Keratinocyte (primary cell): ENCODE data around the gene SPG11. TPM values are rescaled to one million over a fixed set of nuclear protein-coding genes. Genes with fewer than 3 reads are reported as not detected.

Experiments used
- DNase-seq: peaks from one replicate; pipeline ENCODE4 v3.0.0-alpha.2; 2011; ENCODE audit warnings: low read depth, missing footprints, low spot score
- FAIRE-seq: peaks from 2 replicates; lab custom pipeline; 2011; peaks lifted over from hg19 to GRCh38; lab: Jason Lieb, UNC
- H2AFZ ChIP-seq: 2 replicates; pipeline ENCODE4 v1.6.0; 2012; ENCODE audit warnings: low read length, control low read depth, inconsistent platforms; ENCODE audit not compliant: control insufficient read depth
- H3K27ac ChIP-seq: 2 replicates; pipeline ENCODE4 v1.5.1; 2011; ENCODE audit warnings: low read length; ENCODE audit not compliant: control insufficient read depth, insufficient read depth
- H3K27me3 ChIP-seq: 3 replicates; pipeline ENCODE4 v1.6.0; 2011; ENCODE audit warnings: low read length; ENCODE audit not compliant: control insufficient read depth, insufficient read depth; ENCODE audit errors: extremely low read depth
- H3K36me3 ChIP-seq, 2 experiments: 2 replicates in 1 of 2; 3 replicates in 1 of 2; pipeline ENCODE4 v1.5.1; 2011; ENCODE audit warnings: low read length in 2 of 2, mild to moderate bottlenecking in 1 of 2; ENCODE audit not compliant: control insufficient read depth in 2 of 2, insufficient read depth in 2 of 2; ENCODE audit errors: extremely low read depth in 1 of 2
- H3K4me1 ChIP-seq: 3 replicates; pipeline ENCODE4 v1.5.1; 2011; ENCODE audit warnings: low read length; ENCODE audit not compliant: control insufficient read depth, insufficient read depth; ENCODE audit errors: extremely low read depth
- H3K4me2 ChIP-seq: 3 replicates; pipeline ENCODE4 v1.6.0; 2011; ENCODE audit warnings: low read depth, low read length; ENCODE audit not compliant: control insufficient read depth, insufficient read depth; ENCODE audit errors: extremely low read depth
- H3K4me3 ChIP-seq, 3 experiments: fragments of 200-600 bp in 1 of 3; sonication (generic) in 1 of 3; 2 replicates in 2 of 3; 3 replicates in 1 of 3; pipeline ENCODE4 v1.5.1; 2011 to 2016; ENCODE audit warnings: low read length in 3 of 3, mild to moderate bottlenecking in 3 of 3, control low read depth in 2 of 3, inconsistent platforms in 1 of 3, low read depth in 1 of 3, mixed read lengths in 1 of 3, mixed run types in 1 of 3, moderate library complexity in 1 of 3; ENCODE audit not compliant: control insufficient read depth in 2 of 3, insufficient read depth in 2 of 3; ENCODE audit errors: extremely low read depth in 1 of 3
- H3K79me2 ChIP-seq: 2 replicates; pipeline ENCODE4 v1.6.0; 2012; ENCODE audit warnings: low read length; ENCODE audit not compliant: control insufficient read depth, insufficient read depth
- H3K9ac ChIP-seq: 3 replicates; pipeline ENCODE4 v1.6.0; 2011; ENCODE audit warnings: low read length; ENCODE audit not compliant: control insufficient read depth, insufficient read depth; ENCODE audit errors: extremely low read depth
- H3K9me1 ChIP-seq: 3 replicates; pipeline ENCODE4 v1.6.0; 2011; ENCODE audit warnings: low read length; ENCODE audit not compliant: control insufficient read depth, insufficient read depth; ENCODE audit errors: extremely low read depth
- H3K9me3 ChIP-seq: 2 replicates; pipeline ENCODE4 v1.5.1; 2012; ENCODE audit warnings: low read depth, low read length; ENCODE audit not compliant: control insufficient read depth
- H4K20me1 ChIP-seq: 3 replicates; pipeline ENCODE4 v1.6.0; 2011; ENCODE audit warnings: low read length; ENCODE audit not compliant: control insufficient read depth, insufficient read depth; ENCODE audit errors: extremely low read depth
- EZH2 ChIP-seq: IDR thresholded peaks from one replicate; pipeline ENCODE4 v1.6.1; 2012; ENCODE audit warnings: inconsistent platforms, mild to moderate bottlenecking, low read length, moderate library complexity
- dilution Hi-C: fragments of 300-500 bp; cut with MboI; formaldehyde crosslinking; loops from one replicate; pipeline ENCODE4 v1.7.0; 2020; ENCODE audit warnings: low sequenced_read_pairs; ENCODE audit not compliant: extremely low pct_ligation_motif_present
- polyA plus RNA-seq, 5 experiments: library from polyadenylated mRNA; depleted of rRNA in 3 of 5; stranded (reverse) in 3 of 5; stranded (forward) in 1 of 5; unstranded in 1 of 5; fragments of >200 nt; gene quantifications; 1 replicate in 1 of 5; 2 replicates in 3 of 5; 3 replicates in 1 of 5; pipeline versions ENCODE4 v1.2.1 to v1.2.3, GENCODE V29; 2011 to 2012; ENCODE audit warnings: missing spikeins in 2 of 5, low read depth in 1 of 5, low replicate concordance in 1 of 5
- TF ChIP-seq, protein P1 (sequence below), 3 experiments: IDR thresholded peaks in 1 of 3; conservative IDR thresholded peaks in 1 of 3; optimal IDR thresholded peaks in 1 of 3; 2 replicates in 2 of 3; 3 replicates in 1 of 3; pipeline versions ENCODE3 to v1.5.1; 2011; ENCODE audit warnings: low read length in 3 of 3, mild to moderate bottlenecking in 3 of 3, moderate library complexity in 2 of 3, control low read depth in 1 of 3, inconsistent platforms in 1 of 3; ENCODE audit not compliant: insufficient read depth in 2 of 3; ENCODE audit errors: extremely low read depth in 1 of 3

Gene SPG11
- polyA plus RNA-seq, 1 donor (not counting 4 experiments of a cell fraction or from before 2014, with no cell fraction given), result 41.5 TPM

DNA sequence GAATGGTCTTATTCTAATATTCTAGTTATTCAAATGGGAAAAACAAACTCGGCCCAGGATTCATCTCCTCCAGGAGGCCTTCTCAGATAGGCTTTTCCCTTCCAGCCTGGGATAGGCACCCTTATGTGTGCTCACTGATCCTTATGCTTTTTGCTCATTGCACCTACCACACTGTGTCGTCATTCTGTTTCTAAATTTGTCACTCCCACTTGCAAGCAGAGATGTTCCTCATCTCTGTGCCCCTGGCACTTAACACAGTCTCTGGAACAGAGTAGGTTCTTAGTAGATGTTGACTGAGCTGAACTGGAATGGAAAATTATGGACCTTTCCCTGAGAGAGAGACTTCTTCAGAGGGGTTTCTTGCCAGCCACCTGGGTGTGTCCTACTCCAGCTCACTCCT is 18.7 kb upstream of the SPG11 start:
- DNase-seq (no peak), FAIRE-seq (no peak)
- H3K79me2 ChIP-seq, result no peaks in the 10 kb centered on the region
- no peaks in the 10 kb centered on the region for H3K9me3 ChIP-seq
- H3K27ac ChIP-seq, result no peak overlapping the region
- H3K27me3 ChIP-seq, result no peaks in the 10 kb centered on the region
- dilution Hi-C loops, result no loop called here
- H3K4me3 ChIP-seq, result no peak overlapping the region
- no peak for TF ChIP-seq EZH2
- TF ChIP-seq, protein P1, sequence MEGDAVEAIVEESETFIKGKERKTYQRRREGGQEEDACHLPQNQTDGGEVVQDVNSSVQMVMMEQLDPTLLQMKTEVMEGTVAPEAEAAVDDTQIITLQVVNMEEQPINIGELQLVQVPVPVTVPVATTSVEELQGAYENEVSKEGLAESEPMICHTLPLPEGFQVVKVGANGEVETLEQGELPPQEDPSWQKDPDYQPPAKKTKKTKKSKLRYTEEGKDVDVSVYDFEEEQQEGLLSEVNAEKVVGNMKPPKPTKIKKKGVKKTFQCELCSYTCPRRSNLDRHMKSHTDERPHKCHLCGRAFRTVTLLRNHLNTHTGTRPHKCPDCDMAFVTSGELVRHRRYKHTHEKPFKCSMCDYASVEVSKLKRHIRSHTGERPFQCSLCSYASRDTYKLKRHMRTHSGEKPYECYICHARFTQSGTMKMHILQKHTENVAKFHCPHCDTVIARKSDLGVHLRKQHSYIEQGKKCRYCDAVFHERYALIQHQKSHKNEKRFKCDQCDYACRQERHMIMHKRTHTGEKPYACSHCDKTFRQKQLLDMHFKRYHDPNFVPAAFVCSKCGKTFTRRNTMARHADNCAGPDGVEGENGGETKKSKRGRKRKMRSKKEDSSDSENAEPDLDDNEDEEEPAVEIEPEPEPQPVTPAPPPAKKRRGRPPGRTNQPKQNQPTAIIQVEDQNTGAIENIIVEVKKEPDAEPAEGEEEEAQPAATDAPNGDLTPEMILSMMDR (optimal IDR thresholded peaks at IDR 0.05 in 1 of 3, IDR thresholded peaks at IDR 0.05 in 1 of 3, conservative IDR thresholded peaks at IDR 0.05 in 1 of 3; ENCODE audit: extremely low read depth in 1 of 3, insufficient read depth in 2 of 3, low read length in 3 of 3), result no peak
- H3K4me1 ChIP-seq, result peaks cover 5% of the 10 kb centered on the region
- H3K9ac ChIP-seq, result no peak overlapping the region
- no peaks in the 10 kb centered on the region for H3K9me1 ChIP-seq
- H4K20me1 ChIP-seq, result no peaks in the 10 kb centered on the region
- no peak overlapping the region for H3K4me2 ChIP-seq
- H3K36me3 ChIP-seq, result no peaks in the 10 kb centered on the region
- H2AFZ ChIP-seq, result no peak overlapping the region

DNA sequence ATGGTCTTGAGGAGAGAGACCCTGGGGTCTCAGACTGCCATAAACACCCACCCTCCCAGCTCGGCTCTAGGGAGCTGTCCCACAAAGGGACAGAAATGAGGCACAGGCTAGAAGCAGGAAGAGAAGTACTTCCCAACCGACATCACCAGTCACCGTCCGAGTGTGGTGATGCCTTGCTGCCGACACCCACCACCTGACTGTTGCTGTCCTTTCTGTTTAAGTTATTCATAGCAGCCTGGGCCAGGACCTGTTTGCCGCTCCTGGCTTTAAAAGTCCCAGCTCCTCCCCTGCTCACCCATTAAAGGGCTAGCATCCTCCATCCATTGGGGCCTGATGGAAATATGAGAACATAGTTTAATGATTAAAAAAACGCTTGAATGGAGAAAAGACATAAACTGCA is 13.2 kb upstream of the SPG11 start:
- Histone ChIP-seq H3K4me3 (no peak overlapping the region), H3K27me3 (peaks cover 7% of the 10 kb centered on the region)

More for the DNA sequence above, 13.2 kb upstream of the SPG11 start:
- TF ChIP-seq, protein P1 (optimal IDR thresholded peaks at IDR 0.05 in 1 of 3, IDR thresholded peaks at IDR 0.05 in 1 of 3, conservative IDR thresholded peaks at IDR 0.05 in 1 of 3; ENCODE audit: extremely low read depth in 1 of 3, insufficient read depth in 2 of 3, low read length in 3 of 3), result no peak
- TF ChIP-seq EZH2, result no peak
- Histone ChIP-seq H4K20me1 (no peaks in the 10 kb centered on the region), H3K36me3 (no peaks in the 10 kb centered on the region), H3K27ac (no peak overlapping the region), H3K9me3 (no peaks in the 10 kb centered on the region), H3K4me1 (no peaks in the 10 kb centered on the region), H3K79me2 (no peaks in the 10 kb centered on the region), H3K4me2 (no peak overlapping the region), H3K9me1 (no peaks in the 10 kb centered on the region), H2AFZ (no peak overlapping the region), H3K9ac (no peak overlapping the region)
- DNase-seq (no peak), FAIRE-seq (no peak)
- dilution Hi-C loops, result no loop called here
